Breast epithelium (tissue), 4 donors: ENCODE data around the gene SLC49A4. TPM values are rescaled to one million over a fixed set of nuclear protein-coding genes. Genes with fewer than 3 reads are reported as not detected.

ENCODE experiments used
- DNase-seq, 2 donors: peaks; one replicate each; pipeline ENCODE4 v3.0.0-alpha.2; 2019; ENCODE audit warnings: low spot score in 2 of 2
- H3K27ac ChIP-seq, 2 donors: fragments of 200-600 bp; sonication (generic) in 1 of 2; one replicate each; pipeline ENCODE4 v1.5.1; 2016 to 2019; ENCODE audit warnings: mild to moderate bottlenecking in 1 of 2
- H3K27me3 ChIP-seq, 2 donors: fragments of 200-600 bp; sonication (generic) in 1 of 2; one replicate each; pipeline versions ENCODE4 v1.5.1 to v1.6.0; 2017 to 2019; ENCODE audit warnings: control low read depth in 1 of 2, mild to moderate bottlenecking in 1 of 2
- H3K36me3 ChIP-seq: fragments of 200-600 bp; one replicate; pipeline ENCODE4 v1.5.1; 2019
- H3K4me1 ChIP-seq, 2 donors: fragments of 200-600 bp; sonication (generic); one replicate each; pipeline ENCODE4 v1.5.1; 2016 to 2019; ENCODE audit warnings: control low read depth in 1 of 2
- H3K4me3 ChIP-seq, 3 donors: fragments of 200-600 bp; sonication (generic); 1 replicate in 2 of 3; 2 replicates in 1 of 3; pipeline ENCODE4 v1.5.1; 2016 to 2019; ENCODE audit warnings: mild to moderate bottlenecking in 3 of 3, moderate library complexity in 2 of 3
- H3K9me3 ChIP-seq, 2 donors: fragments of 200-600 bp; sonication (generic) in 1 of 2; one replicate each; pipeline ENCODE4 v1.5.1; 2016 to 2019; ENCODE audit warnings: control low read depth in 1 of 2
- CTCF ChIP-seq, 3 donors: fragments of 450-650 bp; IDR thresholded peaks; one replicate each; pipeline ENCODE4 v1.5.1; 2016 to 2017; ENCODE audit warnings: antibody characterized with exemption in 3 of 3, mild to moderate bottlenecking in 3 of 3, moderate library complexity in 3 of 3
- POLR2A ChIP-seq: fragments of 450-650 bp; IDR thresholded peaks from one replicate; pipeline ENCODE4 v1.6.1; 2016; ENCODE audit warnings: antibody characterized with exemption, mild to moderate bottlenecking, moderate library complexity
- POLR2AphosphoS5 ChIP-seq, 3 donors: sonication (generic); formaldehyde crosslinking; IDR thresholded peaks; one replicate each; pipeline ENCODE4 v1.6.1; 2017; ENCODE audit warnings: antibody characterized with exemption in 3 of 3
- intact Hi-C: fragments of 100-400 bp; cut with DNase I; formaldehyde crosslinking; loops from one replicate; pipeline ENCODE4 v1.15.1; 2023; ENCODE audit warnings: low total_unique reads
- total RNA-seq, 3 donors: library from RNA; depleted of rRNA; stranded (reverse); fragments of >200 nt; gene quantifications; one replicate each; pipeline ENCODE4 v1.1.0, GENCODE V29; 2016

SLC49A4 gene
- total RNA-seq, 3 donors from 2014 or later: 14.1 to 17.7 (median 17.6) TPM

- intact Hi-C loops: no loop called here
- TF ChIP-seq POLR2A (no peak), CTCF (IDR thresholded peaks at IDR 0.05) (no peak), POLR2AphosphoS5 (IDR thresholded peaks at IDR 0.05) (no peak)
- H3K36me3 ChIP-seq: no peaks in the 10 kb centered on the region
- DNase-seq: no peak
- no peak overlapping the region for H3K27ac ChIP-seq
- no peak overlapping the region for H3K4me3 ChIP-seq
- no peaks in the 10 kb centered on the region for H3K9me3 ChIP-seq
- peaks cover 0 to 32% of the 10 kb centered on the region in 2 donors for H3K27me3 ChIP-seq
- no peaks in the 10 kb centered on the region for H3K4me1 ChIP-seq
Observed at GRCh38 chr3:122923611-122924010, 128.7 kb downstream of the SLC49A4 start.

GRCh38 chr3:122924056-122924455 is 129.2 kb downstream of the SLC49A4 start:
- intact Hi-C loops: no loop called here

GRCh38 chr3:122925756-122926155 is 130.9 kb downstream of the SLC49A4 start:
- Histone ChIP-seq H3K27me3 (peaks cover 0 to 28% of the 10 kb centered on the region in 2 donors), H3K27ac (no peak overlapping the region), H3K9me3 (no peaks in the 10 kb centered on the region), H3K4me3 (no peak overlapping the region), H3K4me1 (no peaks in the 10 kb centered on the region), H3K36me3 (no peaks in the 10 kb centered on the region)
- DNase-seq: no peak
- TF ChIP-seq POLR2A (no peak), POLR2AphosphoS5 (IDR thresholded peaks at IDR 0.05) (no peak), CTCF (IDR thresholded peaks at IDR 0.05) (no peak)
- intact Hi-C loops: no loop called here

More at GRCh38 chr3:122924056-122924455, 129.2 kb downstream of the SLC49A4 start:
- H3K27ac ChIP-seq: no peak overlapping the region
- TF ChIP-seq POLR2AphosphoS5 (IDR thresholded peaks at IDR 0.05): no peak
- TF ChIP-seq CTCF (IDR thresholded peaks at IDR 0.05): no peak
- TF ChIP-seq POLR2A: no peak
- no peaks in the 10 kb centered on the region for H3K4me1 ChIP-seq
- no peak for DNase-seq
- no peak overlapping the region for H3K4me3 ChIP-seq
- peaks cover 0 to 32% of the 10 kb centered on the region in 2 donors for H3K27me3 ChIP-seq
- H3K36me3 ChIP-seq: no peaks in the 10 kb centered on the region
- no peaks in the 10 kb centered on the region for H3K9me3 ChIP-seq

- H3K27ac ChIP-seq: no peak overlapping the region
- no peaks in the 10 kb centered on the region for H3K9me3 ChIP-seq
- H3K4me3 ChIP-seq: no peak overlapping the region
- H3K27me3 ChIP-seq: peaks cover 0 to 23% of the 10 kb centered on the region in 2 donors
- no peaks in the 10 kb centered on the region for H3K36me3 ChIP-seq
- H3K4me1 ChIP-seq: no peaks in the 10 kb centered on the region
- TF ChIP-seq POLR2A (no peak), POLR2AphosphoS5 (IDR thresholded peaks at IDR 0.05) (no peak), CTCF (IDR thresholded peaks at IDR 0.05) (no peak)
- DNase-seq: no peak
- intact Hi-C loops: no loop called here
Observed at GRCh38 chr3:122926322-122926721, 131.5 kb downstream of the SLC49A4 start.

GRCh38 chr3:122926811-122927210 is 131.9 kb downstream of the SLC49A4 start:
- TF ChIP-seq CTCF (IDR thresholded peaks at IDR 0.05) (no peak), POLR2A (no peak), POLR2AphosphoS5 (IDR thresholded peaks at IDR 0.05) (no peak)
- Histone ChIP-seq H3K27me3 (peaks cover 0 to 18% of the 10 kb centered on the region in 2 donors), H3K9me3 (no peaks in the 10 kb centered on the region), H3K36me3 (no peaks in the 10 kb centered on the region), H3K4me3 (no peak overlapping the region), H3K27ac (no peak overlapping the region), H3K4me1 (no peaks in the 10 kb centered on the region)
- no peak for DNase-seq
- intact Hi-C loops: no loop called here
